Spleen (tissue), 7 donors: ENCODE measurements around the gene ALDOA.

Experiments
- CTCF ChIP-seq, 11 experiments: fragments of 200-600 bp in 7 of 11; fragments of 450-650 bp in 4 of 11; sonication (generic) in 4 of 11; IDR thresholded peaks in 8 of 11; conservative IDR thresholded peaks in 3 of 11; 1 replicate in 7 of 11; 2 replicates in 4 of 11; pipeline versions ENCODE4 v1.4.0 to v1.8.0; 2016 to 2021; ENCODE audit warnings: antibody characterized with exemption in 11 of 11, inconsistent platforms in 4 of 11, mild to moderate bottlenecking in 1 of 11
- POLR2A ChIP-seq, 3 donors: fragments of 450-650 bp; IDR thresholded peaks; one replicate each; pipeline ENCODE4 v1.5.1; 2017; ENCODE audit warnings: antibody characterized with exemption in 3 of 3, mild to moderate bottlenecking in 1 of 3
- POLR2AphosphoS5 ChIP-seq, 3 donors: sonication (generic); formaldehyde crosslinking; IDR thresholded peaks; one replicate each; pipeline ENCODE4 v1.5.1; 2017; ENCODE audit warnings: antibody characterized with exemption in 3 of 3
- donor health status: DM: no; HTN: no; CAD: no; lungs with moderate emphysema.
- donor health status: DM: no; HTN: no; CAD: no.
- donor health status: DM: no; HTN: no; CAD: no.

- TF ChIP-seq POLR2A (IDR thresholded peaks at IDR 0.05): no peak
- TF ChIP-seq CTCF (IDR thresholded peaks at IDR 0.05 in 8 of 11, conservative IDR thresholded peaks at IDR 0.05 in 3 of 11): no peak
- TF ChIP-seq POLR2AphosphoS5 (IDR thresholded peaks at IDR 0.05): no peak
These were observed 39.1 kb upstream of the ALDOA start for GRCh38 chr16:30026449-30026848.
